GM18526 (cell line): Measurements from ENCODE around the gene ETV3.

ENCODE experiments used
- POLR2A ChIP-seq: IDR thresholded peaks from 3 replicates; pipeline ENCODE4 v1.6.1; 2011; ENCODE audit not compliant: insufficient read length; ENCODE audit errors: extremely low read depth

Gene ETV3

DNA sequence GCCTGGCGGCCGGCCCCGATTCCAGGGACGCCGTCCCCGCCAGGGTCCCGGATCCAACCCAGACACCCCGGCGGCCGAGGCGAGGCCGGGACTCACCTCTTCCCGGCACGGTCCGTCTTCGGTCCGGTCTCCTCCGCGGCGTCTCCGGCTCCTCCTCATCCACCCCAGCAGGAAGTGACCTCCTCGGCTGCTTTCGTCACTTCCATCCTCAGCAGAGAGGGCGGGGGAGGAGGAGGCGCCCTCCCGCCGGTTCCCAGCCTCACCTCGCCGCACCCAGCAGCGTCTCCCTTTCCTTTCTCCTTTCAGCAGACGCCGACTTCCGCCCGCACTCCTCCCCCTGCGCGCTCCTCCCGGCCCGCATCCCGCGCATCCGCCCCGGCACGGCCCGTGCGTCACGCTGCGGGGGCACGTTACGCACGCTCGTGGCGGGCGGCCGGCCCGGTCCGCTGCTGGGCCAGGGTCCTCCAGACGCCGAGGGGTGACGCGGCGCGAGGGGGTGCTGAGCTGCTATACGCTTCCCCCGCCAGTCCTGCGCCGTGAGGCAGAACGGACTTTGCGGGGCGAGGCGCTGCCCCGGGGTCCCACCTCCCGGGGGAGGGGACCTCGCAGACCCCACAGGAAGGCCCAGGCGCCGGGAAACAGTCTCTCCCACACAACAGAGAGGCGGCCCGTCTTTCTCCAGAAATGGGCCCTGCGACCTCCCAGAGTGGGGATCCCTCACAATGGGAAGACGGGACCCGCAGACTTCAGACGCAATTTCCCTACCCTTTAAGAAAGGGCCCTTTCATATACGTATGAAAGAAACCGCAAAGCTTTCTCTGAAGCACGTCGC is at the start of gene ETV3:
ETV3 (minus strand) TSS at position 176 of the 832 bp plus-strand sequence. CDS start 2,043 bp downstream, outside the sequence.
- TF ChIP-seq POLR2A: peak; percentile 74

GRCh38 chr1:157186281-157186992 is 48.2 kb upstream of the ETV3 start:
- TF ChIP-seq POLR2A: no peak

GRCh38 chr1:157183870-157184269 is 45.7 kb upstream of the ETV3 start:
- TF ChIP-seq POLR2A: no peak

- no peak for TF ChIP-seq POLR2A
Measured at GRCh38 chr1:157181790-157182189, 43.6 kb upstream of the ETV3 start.

GRCh38 chr1:157181258-157181657 is 43.1 kb upstream of the ETV3 start:
- no peak for TF ChIP-seq POLR2A

DNA sequence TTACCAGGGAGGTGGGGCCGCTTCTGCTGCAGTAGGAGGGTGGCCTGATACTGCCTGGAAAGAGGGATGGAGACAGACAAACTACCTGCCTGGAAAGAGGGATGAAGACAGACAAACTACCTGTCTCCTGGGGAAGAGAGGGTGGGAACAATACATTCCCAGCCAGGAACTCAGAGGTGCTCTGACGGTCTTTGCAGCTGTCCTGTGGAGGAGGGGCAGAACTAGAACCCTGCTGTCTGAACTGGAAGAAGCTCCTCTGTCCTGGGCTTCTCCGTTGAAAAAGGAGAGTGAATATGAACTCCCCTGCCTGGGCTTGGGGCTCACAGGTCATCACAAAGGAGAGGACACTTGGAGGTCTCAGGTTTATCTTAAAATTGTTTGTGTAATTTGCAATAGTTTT is 40.3 kb upstream of the ETV3 start:
- no peak for TF ChIP-seq POLR2A

- no peak for TF ChIP-seq POLR2A
Measured at GRCh38 chr1:157177733-157178394, 39.7 kb upstream of the ETV3 start.

- no peak for TF ChIP-seq POLR2A
Measured at GRCh38 chr1:157176591-157177121, 38.5 kb upstream of the ETV3 start.

DNA sequence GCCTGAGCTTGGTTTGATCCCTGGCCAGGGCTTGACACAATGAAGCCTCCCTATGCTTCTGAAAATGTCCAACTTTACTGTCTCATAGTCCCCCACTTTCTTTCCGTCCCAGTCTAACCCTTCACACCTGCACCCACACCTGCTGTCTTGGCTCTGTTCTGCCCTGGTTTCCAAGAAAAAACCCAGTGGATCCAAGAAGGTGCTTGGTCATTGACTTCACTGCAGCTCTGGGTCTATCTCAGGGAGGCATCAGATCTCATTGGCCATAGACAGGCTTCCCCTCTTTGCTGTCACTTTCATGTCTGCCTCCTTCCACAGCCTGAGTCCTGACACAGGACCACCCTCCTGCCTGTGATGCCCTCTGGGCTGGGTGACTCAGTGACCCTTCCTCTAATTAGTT is 37.8 kb upstream of the ETV3 start:
- no peak for TF ChIP-seq POLR2A

GRCh38 chr1:157173900-157174410 is 35.8 kb upstream of the ETV3 start:
- TF ChIP-seq POLR2A: no peak

- no peak for TF ChIP-seq POLR2A
Measured at GRCh38 chr1:157170677-157171515, 32.7 kb upstream of the ETV3 start.

- TF ChIP-seq POLR2A: no peak
Measured at GRCh38 chr1:157168015-157168414, 29.8 kb upstream of the ETV3 start.

DNA sequence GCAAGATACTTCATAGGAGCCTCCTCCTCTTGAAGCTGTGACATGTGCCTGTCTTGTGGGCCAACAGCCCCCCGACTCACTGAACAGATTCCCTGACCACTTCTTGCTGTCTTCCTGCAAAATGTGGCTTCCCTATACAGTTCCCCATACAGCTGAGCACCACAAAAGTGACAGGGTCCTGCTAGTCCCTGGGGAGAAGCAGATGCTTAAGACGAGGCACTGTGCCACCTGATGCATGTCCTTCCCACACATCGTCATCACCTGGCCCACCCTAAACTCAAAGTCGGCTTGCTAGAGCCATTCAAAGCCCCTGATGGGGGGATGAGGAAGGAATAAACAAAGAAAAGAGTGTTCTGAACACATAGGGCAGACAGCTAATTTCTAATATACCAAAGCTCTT is 29.2 kb upstream of the ETV3 start:
- TF ChIP-seq POLR2A: no peak

DNA sequence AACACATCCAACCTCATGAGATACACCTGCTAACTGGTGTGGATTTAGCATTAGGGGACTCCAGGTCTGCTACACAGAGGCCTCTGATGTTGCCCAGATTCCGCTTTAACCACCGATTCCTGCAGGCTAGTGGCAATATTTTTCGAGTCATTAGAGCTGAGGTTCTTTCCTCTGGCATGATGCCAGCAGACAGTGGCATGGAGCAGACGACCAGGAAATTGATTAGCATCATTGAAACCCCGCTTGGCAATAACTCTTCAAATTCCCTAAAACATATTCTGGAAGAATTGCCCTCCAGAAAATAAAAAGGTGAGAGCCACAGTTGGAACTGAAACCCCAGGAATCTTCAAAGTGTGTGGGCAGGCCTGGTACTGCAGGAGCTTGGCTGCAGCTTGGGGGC is 28.4 kb upstream of the ETV3 start:
- no peak for TF ChIP-seq POLR2A

GRCh38 chr1:157163273-157164127 is 25.3 kb upstream of the ETV3 start:
- no peak for TF ChIP-seq POLR2A
